Vagina (tissue), 2 donors: ENCODE data around the gene ADGRG6. TPM values are rescaled to one million over a fixed set of nuclear protein-coding genes. Genes with fewer than 3 reads are reported as not detected.

Experiments
- DNase-seq, 2 donors: peaks; one replicate each; pipeline ENCODE4 v3.0.0-alpha.2; 2017; ENCODE audit errors: extremely low spot score in 2 of 2
- H3K27ac ChIP-seq: fragments of 200-600 bp; sonication (generic); one replicate; pipeline ENCODE4 v1.5.1; 2019
- H3K27me3 ChIP-seq: fragments of 200-600 bp; sonication (generic); one replicate; pipeline ENCODE4 v1.5.1; 2019
- H3K36me3 ChIP-seq, 2 donors: fragments of 200-600 bp; sonication (generic); one replicate each; pipeline ENCODE4 v1.5.1; 2017 to 2019
- H3K4me1 ChIP-seq: fragments of 200-600 bp; sonication (generic); one replicate; pipeline ENCODE4 v1.5.1; 2019
- H3K4me3 ChIP-seq, 2 donors: fragments of 200-600 bp; sonication (generic); 1 replicate in 1 of 2; 2 replicates in 1 of 2; pipeline ENCODE4 v1.5.1; 2016 to 2019
- H3K9me3 ChIP-seq: fragments of 200-600 bp; sonication (generic); one replicate; pipeline ENCODE4 v1.5.1; 2019
- POLR2A ChIP-seq, 2 donors: fragments of 450-650 bp; IDR thresholded peaks; one replicate each; pipeline ENCODE4 v1.6.1; 2017; ENCODE audit warnings: antibody characterized with exemption in 2 of 2, mild to moderate bottlenecking in 2 of 2, moderate library complexity in 2 of 2
- POLR2AphosphoS5 ChIP-seq, 2 donors: sonication (generic); formaldehyde crosslinking; IDR thresholded peaks; one replicate each; pipeline ENCODE4 v1.9.0; 2017; ENCODE audit warnings: antibody characterized with exemption in 2 of 2, mild to moderate bottlenecking in 2 of 2, low read depth in 1 of 2; ENCODE audit not compliant: insufficient read depth in 1 of 2
- intact Hi-C: fragments of 100-400 bp; cut with DNase I; formaldehyde crosslinking; loops from one replicate; pipeline ENCODE4 v1.15.1; 2023
- total RNA-seq: library from RNA; depleted of rRNA; stranded (reverse); fragments of >200 nt; gene quantifications from one replicate; pipeline ENCODE4 v1.2.3, GENCODE V29; 2016
- TF ChIP-seq, protein P1 (sequence below), 3 experiments: fragments of 450-650 bp in 2 of 3; fragments of 200-600 bp in 1 of 3; sonication (generic) in 1 of 3; IDR thresholded peaks; one replicate each; pipeline ENCODE4 v1.5.1; 2017 to 2019; ENCODE audit warnings: antibody characterized with exemption in 3 of 3, mild to moderate bottlenecking in 2 of 3, moderate library complexity in 2 of 3

The ADGRG6 gene
- total RNA-seq, 1 donor from 2014 or later, result 22.6 TPM

DNA sequence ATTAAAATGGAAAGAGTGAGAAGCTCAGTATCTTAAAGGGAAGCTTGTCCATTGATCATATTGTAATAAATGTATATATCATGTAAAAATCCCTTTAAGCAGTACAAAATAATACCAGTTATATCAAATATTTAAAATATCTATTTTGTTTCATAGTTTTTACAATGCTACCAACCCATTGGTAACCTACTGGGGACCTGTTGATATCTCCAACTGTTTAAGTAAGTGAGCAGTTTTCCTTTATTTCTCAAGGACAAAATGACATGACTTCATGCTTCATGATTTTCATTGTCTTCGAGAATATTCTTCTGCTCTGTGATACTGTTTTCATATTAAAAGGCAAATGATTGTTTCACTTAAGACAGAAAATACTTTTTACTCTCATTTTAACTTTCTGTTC lies 100.0 kb downstream of the ADGRG6 start:
- H3K4me1 ChIP-seq, result no peaks in the 10 kb centered on the region
- no peak overlapping the region for H3K4me3 ChIP-seq
- no peak overlapping the region for H3K27ac ChIP-seq
- DNase-seq, result no peak
- TF ChIP-seq POLR2AphosphoS5 (IDR thresholded peaks at IDR 0.05; ENCODE audit: insufficient read depth in 1 of 2, low read depth in 1 of 2) (no peak), POLR2A (IDR thresholded peaks at IDR 0.05) (no peak)
- TF ChIP-seq, protein P1, sequence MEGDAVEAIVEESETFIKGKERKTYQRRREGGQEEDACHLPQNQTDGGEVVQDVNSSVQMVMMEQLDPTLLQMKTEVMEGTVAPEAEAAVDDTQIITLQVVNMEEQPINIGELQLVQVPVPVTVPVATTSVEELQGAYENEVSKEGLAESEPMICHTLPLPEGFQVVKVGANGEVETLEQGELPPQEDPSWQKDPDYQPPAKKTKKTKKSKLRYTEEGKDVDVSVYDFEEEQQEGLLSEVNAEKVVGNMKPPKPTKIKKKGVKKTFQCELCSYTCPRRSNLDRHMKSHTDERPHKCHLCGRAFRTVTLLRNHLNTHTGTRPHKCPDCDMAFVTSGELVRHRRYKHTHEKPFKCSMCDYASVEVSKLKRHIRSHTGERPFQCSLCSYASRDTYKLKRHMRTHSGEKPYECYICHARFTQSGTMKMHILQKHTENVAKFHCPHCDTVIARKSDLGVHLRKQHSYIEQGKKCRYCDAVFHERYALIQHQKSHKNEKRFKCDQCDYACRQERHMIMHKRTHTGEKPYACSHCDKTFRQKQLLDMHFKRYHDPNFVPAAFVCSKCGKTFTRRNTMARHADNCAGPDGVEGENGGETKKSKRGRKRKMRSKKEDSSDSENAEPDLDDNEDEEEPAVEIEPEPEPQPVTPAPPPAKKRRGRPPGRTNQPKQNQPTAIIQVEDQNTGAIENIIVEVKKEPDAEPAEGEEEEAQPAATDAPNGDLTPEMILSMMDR (IDR thresholded peaks at IDR 0.05), result no peak
- no peaks in the 10 kb centered on the region for H3K27me3 ChIP-seq
- H3K36me3 ChIP-seq, result no peaks in the 10 kb centered on the region
- H3K9me3 ChIP-seq, result no peaks in the 10 kb centered on the region
- intact Hi-C loops, result no loop called here

DNA sequence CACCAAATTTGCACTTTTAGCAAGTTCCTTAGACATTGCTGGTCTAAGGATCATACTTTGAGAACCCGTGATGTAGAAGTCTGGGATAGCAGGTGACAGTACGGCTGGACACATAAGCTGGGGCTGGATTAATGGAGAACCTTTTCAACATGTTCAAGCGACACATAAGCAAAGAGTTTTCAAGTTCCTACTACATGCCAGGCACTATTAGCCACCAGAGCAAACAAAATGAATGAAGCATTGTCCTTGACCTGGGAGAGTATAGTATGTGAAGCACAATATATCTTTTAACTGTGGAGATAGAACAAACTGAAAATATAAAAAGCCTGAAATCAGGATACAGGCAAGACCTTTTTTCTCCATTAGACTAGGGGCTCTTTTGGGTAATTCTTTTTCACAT lies 102.9 kb downstream of the ADGRG6 start:
- intact Hi-C loops, result no loop called here
- no peak for TF ChIP-seq POLR2AphosphoS5 (IDR thresholded peaks at IDR 0.05; ENCODE audit: insufficient read depth in 1 of 2, low read depth in 1 of 2)
- TF ChIP-seq, protein P1 (IDR thresholded peaks at IDR 0.05), result no peak
- no peak for TF ChIP-seq POLR2A (IDR thresholded peaks at IDR 0.05)
- Histone ChIP-seq H3K36me3 (no peaks in the 10 kb centered on the region), H3K9me3 (no peaks in the 10 kb centered on the region), H3K4me3 (no peak overlapping the region), H3K27me3 (no peaks in the 10 kb centered on the region), H3K4me1 (no peaks in the 10 kb centered on the region), H3K27ac (no peak overlapping the region)
- DNase-seq, result no peak

DNA sequence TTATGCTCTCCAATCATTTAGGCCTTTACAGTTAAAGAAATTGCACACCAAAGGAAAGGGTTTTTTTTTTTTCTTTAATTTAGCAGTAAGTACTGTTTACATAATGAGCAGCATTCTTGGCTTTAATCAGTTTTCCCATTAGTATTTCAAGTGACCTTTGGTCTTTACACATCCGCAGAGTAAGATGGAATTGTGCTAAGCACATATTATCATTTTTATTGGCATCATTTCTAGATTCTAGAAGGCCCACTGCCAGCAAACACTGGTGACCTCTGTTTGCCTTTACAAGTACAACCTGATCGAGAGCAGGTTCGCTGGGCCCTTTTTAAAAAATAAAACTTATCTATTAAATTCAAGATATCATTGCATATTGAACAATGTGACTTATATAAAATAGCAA lies 104.3 kb downstream of the ADGRG6 start:
- no peaks in the 10 kb centered on the region for H3K36me3 ChIP-seq
- H3K27ac ChIP-seq, result no peak overlapping the region
- peak in 1 of 2 donors; percentile 54 for TF ChIP-seq POLR2AphosphoS5 (IDR thresholded peaks at IDR 0.05; ENCODE audit: insufficient read depth in 1 of 2, low read depth in 1 of 2)
- no peak for TF ChIP-seq POLR2A (IDR thresholded peaks at IDR 0.05)
- TF ChIP-seq, protein P1 (IDR thresholded peaks at IDR 0.05), result no peak
- H3K4me3 ChIP-seq, result no peak overlapping the region
- no peaks in the 10 kb centered on the region for H3K4me1 ChIP-seq
- H3K9me3 ChIP-seq, result no peaks in the 10 kb centered on the region
- no peaks in the 10 kb centered on the region for H3K27me3 ChIP-seq
- DNase-seq, result no peak
- intact Hi-C loops, result no loop called here

DNA sequence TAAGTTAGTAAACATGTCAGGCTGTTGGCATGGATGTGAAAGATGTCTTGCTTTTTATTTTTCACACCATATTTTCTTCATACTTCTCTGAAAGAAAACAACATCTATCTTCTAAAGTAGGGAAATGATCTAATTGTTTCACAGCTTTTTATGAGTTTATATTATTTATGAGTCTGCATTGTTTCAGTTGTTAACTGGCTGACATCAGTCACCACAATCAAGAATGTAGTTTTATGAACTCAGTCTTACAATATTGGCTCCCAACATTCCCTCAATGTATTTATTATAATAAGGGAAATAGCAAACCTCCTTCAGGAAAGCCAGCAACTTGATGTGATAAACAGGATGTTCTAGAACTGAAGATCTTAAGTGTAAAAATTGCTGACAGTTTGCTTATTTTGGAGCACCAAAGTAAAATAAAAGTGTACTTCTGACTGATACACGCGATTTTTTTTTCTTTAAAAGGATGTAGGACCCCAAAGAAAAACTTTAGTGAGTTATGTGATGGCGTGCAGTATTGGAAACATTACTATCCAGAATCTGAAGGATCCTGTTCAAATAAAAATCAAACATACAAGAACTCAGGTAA lies 106.0 kb downstream of the ADGRG6 start:
- no peak for DNase-seq
- TF ChIP-seq, protein P1 (IDR thresholded peaks at IDR 0.05), result no peak
- no peak for TF ChIP-seq POLR2A (IDR thresholded peaks at IDR 0.05)
- TF ChIP-seq POLR2AphosphoS5 (IDR thresholded peaks at IDR 0.05; ENCODE audit: insufficient read depth in 1 of 2, low read depth in 1 of 2), result no peak
- H3K4me3 ChIP-seq, result no peak overlapping the region
- no peaks in the 10 kb centered on the region for H3K36me3 ChIP-seq
- no peak overlapping the region for H3K27ac ChIP-seq
- no peaks in the 10 kb centered on the region for H3K27me3 ChIP-seq
- intact Hi-C loops, result no loop called here
- no peaks in the 10 kb centered on the region for H3K9me3 ChIP-seq
- no peaks in the 10 kb centered on the region for H3K4me1 ChIP-seq

DNA sequence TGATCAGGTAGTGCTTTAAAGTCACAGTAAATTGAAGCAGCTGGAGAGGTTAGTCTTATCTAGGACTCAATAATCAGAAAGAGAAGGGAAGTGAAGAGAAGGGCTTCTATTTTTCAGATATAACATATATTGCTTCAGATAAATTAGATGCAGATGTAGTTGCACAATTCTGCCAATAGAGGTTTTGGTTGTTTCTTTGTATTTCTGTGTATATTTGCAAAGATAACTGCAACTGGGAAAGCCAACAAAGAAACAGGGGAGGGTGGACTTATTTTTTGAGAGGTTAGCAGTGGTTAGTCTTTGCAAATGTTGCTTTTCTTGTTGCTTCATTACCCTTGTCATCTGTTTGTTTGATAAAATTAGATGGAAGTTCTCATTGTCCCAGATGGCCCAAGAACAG lies 106.6 kb downstream of the ADGRG6 start:
- Histone ChIP-seq H3K27me3 (no peaks in the 10 kb centered on the region), H3K4me3 (no peak overlapping the region), H3K27ac (no peak overlapping the region), H3K9me3 (no peaks in the 10 kb centered on the region), H3K4me1 (no peaks in the 10 kb centered on the region), H3K36me3 (no peaks in the 10 kb centered on the region)
- intact Hi-C loops, result no loop called here
- TF ChIP-seq, protein P1 (IDR thresholded peaks at IDR 0.05), result no peak
- TF ChIP-seq POLR2A (IDR thresholded peaks at IDR 0.05), result no peak
- no peak for TF ChIP-seq POLR2AphosphoS5 (IDR thresholded peaks at IDR 0.05; ENCODE audit: insufficient read depth in 1 of 2, low read depth in 1 of 2)
- DNase-seq, result no peak
